ENCODE data around the gene OSBPL2. TPM values are rescaled to one million over a fixed set of nuclear protein-coding genes. Genes with fewer than 3 reads are reported as not detected.
A peak's percentile ranks its signal among the peaks of the same experiment; 100 is the strongest.

Gene OSBPL2
- 10 to 100 TPM; 27.1 TPM for total RNA-seq

DNA sequence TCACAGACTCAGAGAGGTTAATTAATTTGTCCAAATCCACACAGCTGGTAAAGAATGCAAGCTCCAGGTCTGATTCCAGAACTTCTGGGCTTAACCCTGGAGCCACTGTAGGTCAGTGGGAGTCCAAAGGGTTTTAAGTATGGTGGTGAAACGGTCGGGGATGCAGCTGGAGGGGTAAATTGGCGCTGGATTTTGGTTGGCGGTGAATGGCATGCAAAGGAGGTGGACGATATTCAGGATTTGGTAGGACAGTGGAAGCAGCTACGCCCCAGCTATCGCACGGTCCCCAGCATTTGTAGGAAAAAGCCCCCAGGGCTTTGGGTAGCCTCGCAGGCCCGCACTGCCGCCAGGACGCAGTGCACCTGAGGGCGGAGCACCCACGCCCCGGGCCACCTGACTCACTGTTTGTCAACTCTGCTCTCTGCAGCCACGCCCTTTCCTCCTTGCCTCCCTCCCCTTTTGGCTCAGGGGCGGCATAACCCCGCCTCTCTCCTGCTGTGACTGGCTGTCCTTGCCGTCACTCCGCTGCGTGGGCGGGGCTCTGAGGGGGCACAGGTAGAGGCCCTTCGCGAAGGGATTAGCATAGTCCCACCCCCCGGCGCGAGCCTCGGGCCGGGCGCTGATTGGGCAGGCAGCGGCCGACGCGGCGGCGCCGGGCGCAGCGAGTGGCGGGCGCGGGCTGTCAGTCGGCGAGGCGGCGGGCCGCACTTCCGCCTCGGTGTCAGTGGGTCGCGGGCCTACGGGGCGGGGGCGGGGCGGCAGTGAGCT, at the start of gene OSBPL2:
Gene OSBPL2 (plus strand): TSS at position 721 of the 768 bp plus-strand sequence. CDS start 17,664 bp downstream, outside the sequence.
- Mint-ChIP-seq H3K4me3 (peak within 1 kb of the TSS; percentile 74), H3K4me1 (peaks cover 30% of the 10 kb centered on the region), H3K27ac (peak within 1 kb of the TSS; percentile 88), H3K36me3 (no peaks in the 10 kb centered on the region), H3K9me3 (ENCODE audit: low read depth) (no peaks in the 10 kb centered on the region), H3K27me3 (no peaks in the 10 kb centered on the region)
- peak; percentile 99 for ATAC-seq
- peak; percentile 100 for DNase-seq
- CTCF ChIA-PET = no interaction called here

DNA sequence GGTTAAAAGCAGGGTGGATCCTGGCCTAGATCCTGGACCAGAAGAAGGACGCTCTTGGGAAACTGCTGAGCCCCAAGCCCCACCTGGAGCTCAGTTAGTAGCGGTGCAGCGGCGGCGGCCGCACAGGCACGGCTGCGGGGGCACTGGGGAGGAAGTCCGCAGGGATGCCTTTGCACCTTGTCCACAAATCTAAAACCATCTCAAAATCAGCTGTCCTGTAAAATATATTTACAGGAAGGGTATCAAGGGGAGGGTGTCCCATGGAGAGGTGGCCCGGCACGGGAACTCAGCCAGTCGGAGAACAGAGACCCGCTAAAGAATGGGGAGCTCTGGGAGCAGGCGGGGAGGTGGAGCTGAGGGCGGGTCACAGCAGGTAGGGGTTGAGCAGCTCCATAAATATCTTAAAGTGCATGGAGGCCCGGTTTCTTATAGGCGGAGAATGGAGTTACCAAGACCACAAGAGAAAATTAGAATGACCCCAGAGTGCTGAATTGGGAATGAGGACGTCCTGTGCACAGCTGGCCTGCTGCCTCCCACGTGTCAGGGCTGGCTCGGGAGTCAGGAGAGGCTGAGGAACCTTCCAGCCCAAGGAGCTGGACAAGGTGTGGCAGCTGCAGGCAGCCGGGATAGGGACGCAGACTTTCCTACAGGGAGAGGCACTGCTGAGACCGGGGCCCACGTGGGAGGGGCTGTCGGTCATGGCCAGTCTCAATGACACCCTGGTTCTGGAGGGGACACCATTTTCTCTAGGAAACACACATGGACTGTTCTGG, 47.5 kb upstream of the OSBPL2 start:
- H3K9me3 Mint-ChIP-seq (ENCODE audit: low read depth) = no peaks in the 10 kb centered on the region
- H3K4me1 Mint-ChIP-seq = peaks cover 10% of the 10 kb centered on the region
- no peak overlapping the region for H3K4me3 Mint-ChIP-seq
- CTCF ChIA-PET = no interaction called here
- H3K27ac Mint-ChIP-seq = no peak overlapping the region
- no peak for ATAC-seq
- no peaks in the 10 kb centered on the region for H3K27me3 Mint-ChIP-seq
- H3K36me3 Mint-ChIP-seq = peaks cover 7% of the 10 kb centered on the region
- DNase-seq = no peak

DNA sequence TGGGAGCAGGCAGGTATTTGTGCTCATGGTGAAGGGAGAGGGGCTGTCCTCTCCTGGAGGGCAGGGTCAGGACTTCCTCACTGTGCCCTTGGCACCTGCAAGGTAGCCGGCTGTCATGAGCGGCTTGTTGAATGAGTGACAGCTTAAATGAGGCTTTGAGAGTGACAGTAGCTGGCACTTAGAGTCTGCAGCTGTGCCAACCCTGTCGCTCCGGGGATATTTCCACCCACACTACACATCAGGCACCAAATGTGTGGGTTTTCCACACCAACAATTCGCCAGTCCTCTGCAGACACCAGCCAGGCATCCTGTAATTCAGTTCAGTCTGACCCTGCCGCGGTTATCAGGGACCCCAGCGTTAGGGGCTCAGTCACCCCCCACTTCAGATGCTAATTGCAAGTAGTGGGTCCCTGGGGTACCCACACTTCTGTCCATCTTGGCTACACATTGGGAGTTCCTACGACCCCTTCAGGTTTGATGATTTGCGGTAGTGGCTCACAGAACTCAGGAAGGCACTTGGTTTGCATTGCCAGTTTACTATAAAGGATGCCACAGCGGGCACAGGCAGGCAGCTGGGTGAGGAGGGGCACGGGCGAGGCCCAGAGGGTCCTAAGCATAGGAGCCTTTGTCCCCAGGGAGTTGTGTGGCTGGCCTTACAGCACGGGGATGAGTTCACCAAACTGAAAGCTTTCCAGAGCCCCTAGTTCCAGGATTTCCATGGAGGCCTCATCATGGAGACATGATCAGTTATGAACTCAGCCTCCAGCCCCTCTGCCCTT, 46.4 kb upstream of the OSBPL2 start:
- CTCF ChIA-PET = no interaction called here
- Mint-ChIP-seq H3K27me3 (no peaks in the 10 kb centered on the region), H3K27ac (no peak overlapping the region), H3K9me3 (ENCODE audit: low read depth) (no peaks in the 10 kb centered on the region), H3K4me1 (peaks cover 7% of the 10 kb centered on the region), H3K36me3 (peaks cover 7% of the 10 kb centered on the region), H3K4me3 (no peak overlapping the region)
- ATAC-seq (no peak), DNase-seq (no peak)

DNA sequence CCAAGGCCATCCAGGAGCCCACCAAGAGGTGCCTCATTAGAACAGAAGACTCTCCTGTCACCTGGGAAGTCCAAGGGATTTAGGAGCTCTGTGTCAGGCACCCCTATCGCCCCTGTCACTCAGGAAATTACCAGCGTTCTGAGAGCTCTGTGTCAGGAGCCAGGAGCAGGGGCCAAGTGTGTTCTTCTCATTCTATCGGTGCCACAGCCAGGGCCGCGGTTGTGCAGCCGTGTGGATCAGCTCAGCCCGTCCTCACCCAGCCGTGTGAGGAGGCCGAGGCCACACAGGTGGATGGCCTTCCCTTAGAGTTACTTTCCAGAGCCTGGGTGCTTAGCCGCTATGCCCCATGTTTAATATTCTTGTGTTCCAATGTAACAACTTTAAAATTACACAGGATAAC, 45.7 kb upstream of the OSBPL2 start:
- no peak for DNase-seq
- Mint-ChIP-seq H3K27ac (no peak overlapping the region), H3K36me3 (peaks cover 8% of the 10 kb centered on the region), H3K4me3 (no peak overlapping the region), H3K4me1 (peaks cover 3% of the 10 kb centered on the region), H3K9me3 (ENCODE audit: low read depth) (no peaks in the 10 kb centered on the region), H3K27me3 (no peaks in the 10 kb centered on the region)
- ATAC-seq = no peak
- CTCF ChIA-PET = no interaction called here

DNA sequence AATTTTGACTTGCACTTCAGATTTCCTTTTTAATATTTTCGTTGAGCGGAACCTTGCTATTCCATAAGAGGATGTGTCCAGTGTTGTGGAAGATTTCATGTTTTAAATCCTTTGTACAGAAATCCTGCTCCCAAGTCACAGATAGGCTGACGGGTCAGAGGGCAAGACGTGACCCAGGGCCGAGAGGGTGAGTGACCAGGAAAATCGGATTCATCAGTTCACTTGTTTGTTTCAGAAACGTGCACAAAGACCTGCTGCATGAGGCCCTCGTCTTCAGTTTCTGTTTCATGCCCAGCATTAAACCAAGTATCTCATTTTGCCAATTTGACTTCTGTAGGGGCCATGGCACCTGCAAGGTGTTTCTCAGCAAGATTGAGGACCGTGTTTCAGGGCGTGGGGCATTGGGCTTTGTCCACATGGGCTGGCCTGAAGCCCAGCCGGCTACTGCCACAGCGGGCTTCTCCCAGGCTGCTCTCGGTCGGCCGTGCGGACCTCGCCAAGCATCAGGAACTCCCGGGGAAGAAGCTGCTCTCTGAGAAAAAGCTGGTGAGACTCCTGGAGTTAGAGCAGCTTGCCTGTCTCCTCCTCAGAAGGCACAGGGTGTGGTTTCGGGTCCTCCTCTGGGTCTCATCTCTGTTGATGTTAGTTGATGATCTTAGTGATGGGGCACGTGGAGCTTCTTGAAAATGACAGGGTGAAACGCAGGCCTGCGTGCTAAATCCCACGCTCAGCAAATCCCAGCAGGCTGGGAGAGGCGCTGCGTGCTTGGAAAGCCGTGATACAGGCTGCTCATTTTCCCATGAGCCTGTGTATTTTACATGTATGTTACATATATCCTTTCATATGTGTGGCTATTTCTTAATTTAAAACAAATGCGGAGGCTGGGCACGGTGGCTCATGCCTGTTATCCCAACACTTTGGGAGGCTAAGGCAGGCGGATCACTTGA, 45.0 kb upstream of the OSBPL2 start:
- no peak overlapping the region for H3K4me3 Mint-ChIP-seq
- H3K9me3 Mint-ChIP-seq (ENCODE audit: low read depth) = no peaks in the 10 kb centered on the region
- no peak for DNase-seq
- H3K27me3 Mint-ChIP-seq = no peaks in the 10 kb centered on the region
- CTCF ChIA-PET = no interaction called here
- peaks cover 10% of the 10 kb centered on the region for H3K36me3 Mint-ChIP-seq
- no peak for ATAC-seq
- peaks cover 2% of the 10 kb centered on the region for H3K4me1 Mint-ChIP-seq
- no peak overlapping the region for H3K27ac Mint-ChIP-seq

DNA sequence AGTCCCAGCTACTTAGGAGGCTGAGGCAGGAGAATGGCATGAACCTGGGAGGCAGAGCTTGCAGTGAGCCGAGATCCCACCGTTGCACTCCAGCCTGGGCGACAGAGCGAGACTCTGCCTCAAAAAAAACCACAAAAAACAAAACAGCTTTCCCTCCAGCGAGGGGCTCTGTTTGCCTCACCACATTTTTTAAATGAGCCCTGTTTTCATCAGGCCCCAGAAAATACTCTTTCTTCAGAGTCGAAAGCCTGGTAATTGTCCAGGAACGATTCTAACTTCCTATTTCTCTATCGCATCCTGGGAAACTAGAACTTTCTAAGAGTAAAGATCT, 43.3 kb upstream of the OSBPL2 start:
- CTCF ChIA-PET = no interaction called here
- Mint-ChIP-seq H3K4me1 (peaks cover 2% of the 10 kb centered on the region), H3K4me3 (no peak overlapping the region), H3K9me3 (ENCODE audit: low read depth) (no peaks in the 10 kb centered on the region), H3K36me3 (peaks cover 20% of the 10 kb centered on the region), H3K27ac (no peak overlapping the region), H3K27me3 (no peaks in the 10 kb centered on the region)
- no peak for ATAC-seq
- DNase-seq = no peak

DNA sequence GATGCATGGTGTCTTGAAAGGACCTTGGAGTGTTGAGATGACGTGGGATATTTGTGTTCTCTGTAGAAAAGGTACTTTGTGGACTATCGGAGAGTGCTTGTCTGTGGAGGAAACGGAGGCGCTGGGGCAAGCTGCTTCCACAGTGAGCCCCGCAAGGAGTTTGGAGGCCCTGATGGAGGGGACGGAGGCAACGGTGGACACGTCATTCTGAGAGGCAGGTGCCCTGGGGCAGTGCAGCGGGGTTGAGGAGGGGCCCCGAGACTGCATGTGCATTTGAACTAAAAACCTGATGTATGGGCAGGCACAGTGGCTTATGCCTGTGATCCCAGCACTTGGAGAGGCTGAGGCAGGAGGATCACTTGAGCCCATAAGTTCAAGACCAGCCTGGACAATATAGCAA, 42.6 kb upstream of the OSBPL2 start:
- CTCF ChIA-PET = no interaction called here
- ATAC-seq = no peak

DNA sequence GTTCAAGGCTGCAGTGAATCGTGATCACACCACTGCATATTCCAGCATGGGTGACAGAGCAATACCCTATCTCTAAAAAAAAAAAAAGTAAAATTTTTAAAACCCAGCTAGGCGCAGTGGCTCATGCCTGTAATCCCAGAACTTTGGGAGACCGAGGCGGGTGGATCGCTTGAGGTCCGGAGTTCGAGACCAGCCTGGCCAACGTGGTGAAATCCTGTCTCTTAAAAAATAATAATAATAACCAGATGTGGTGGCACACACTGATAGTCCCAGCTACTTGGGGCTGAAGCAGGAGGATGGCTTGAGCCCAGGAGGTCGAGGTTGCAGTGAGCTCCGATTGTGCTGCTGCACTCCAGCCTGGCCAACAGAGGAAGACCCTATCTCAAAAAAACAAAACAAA, 42.0 kb upstream of the OSBPL2 start:
- Mint-ChIP-seq H3K36me3 (peaks cover 28% of the 10 kb centered on the region), H3K27me3 (no peaks in the 10 kb centered on the region), H3K27ac (no peak overlapping the region), H3K9me3 (ENCODE audit: low read depth) (no peaks in the 10 kb centered on the region), H3K4me1 (peaks cover 2% of the 10 kb centered on the region), H3K4me3 (no peak overlapping the region)
- CTCF ChIA-PET = no interaction called here
- no peak for ATAC-seq
- no peak for DNase-seq

More for the DNA sequence above, 42.6 kb upstream of the OSBPL2 start:
- Mint-ChIP-seq H3K4me3 (no peak overlapping the region), H3K36me3 (peaks cover 25% of the 10 kb centered on the region), H3K27me3 (no peaks in the 10 kb centered on the region), H3K27ac (no peak overlapping the region), H3K9me3 (ENCODE audit: low read depth) (no peaks in the 10 kb centered on the region), H3K4me1 (peaks cover 2% of the 10 kb centered on the region)
- no peak for DNase-seq

DNA sequence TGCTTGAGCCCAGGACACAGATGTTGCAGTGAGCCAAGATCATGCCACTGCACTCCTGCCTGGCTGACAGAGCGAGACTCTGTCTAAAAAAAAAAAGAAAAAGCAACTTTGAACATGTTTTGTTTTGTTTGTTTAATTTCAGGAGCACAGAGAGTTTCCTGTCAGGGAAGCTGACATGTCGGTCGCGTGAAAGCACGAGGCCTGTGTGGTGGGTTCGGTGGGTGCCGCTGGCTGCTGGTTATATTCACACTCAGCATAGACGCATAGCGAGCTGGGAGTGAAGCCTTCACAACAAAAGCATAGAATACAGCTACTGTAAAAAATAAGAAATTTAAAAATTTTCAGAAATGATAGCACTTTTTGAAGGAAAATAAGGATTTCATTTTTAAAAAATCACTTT, 41.0 kb upstream of the OSBPL2 start:
- Mint-ChIP-seq H3K9me3 (ENCODE audit: low read depth) (no peaks in the 10 kb centered on the region), H3K27ac (no peak overlapping the region), H3K27me3 (no peaks in the 10 kb centered on the region), H3K4me3 (no peak overlapping the region), H3K4me1 (peaks cover 2% of the 10 kb centered on the region), H3K36me3 (peaks cover 28% of the 10 kb centered on the region)
- CTCF ChIA-PET = no interaction called here
- no peak for ATAC-seq
- DNase-seq = no peak

DNA sequence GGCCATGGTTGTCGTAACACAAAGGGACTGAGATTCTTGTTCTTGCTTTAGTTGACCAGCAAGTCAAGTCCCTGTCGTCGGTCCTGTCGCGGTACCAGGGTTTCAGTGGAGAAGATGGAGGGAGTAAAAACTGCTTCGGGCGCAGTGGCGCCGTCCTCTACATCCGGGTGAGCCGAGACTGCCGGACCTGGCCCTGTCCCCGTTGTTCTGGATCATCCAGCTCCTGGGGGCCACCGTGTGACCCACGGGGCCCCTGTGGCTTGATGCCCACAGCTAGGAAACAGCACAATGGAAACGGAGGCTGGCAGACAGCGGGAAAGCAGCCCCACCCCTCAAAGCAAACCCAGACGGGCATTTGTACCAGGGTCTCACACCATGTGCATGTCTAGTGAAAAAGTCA, 40.5 kb upstream of the OSBPL2 start:
- DNase-seq (no peak), ATAC-seq (no peak)
- peaks cover 28% of the 10 kb centered on the region for H3K36me3 Mint-ChIP-seq
- peaks cover 2% of the 10 kb centered on the region for H3K4me1 Mint-ChIP-seq
- no peak overlapping the region for H3K27ac Mint-ChIP-seq
- CTCF ChIA-PET = no interaction called here
- no peaks in the 10 kb centered on the region for H3K9me3 Mint-ChIP-seq (ENCODE audit: low read depth)
- no peak overlapping the region for H3K4me3 Mint-ChIP-seq
- H3K27me3 Mint-ChIP-seq = no peaks in the 10 kb centered on the region

DNA sequence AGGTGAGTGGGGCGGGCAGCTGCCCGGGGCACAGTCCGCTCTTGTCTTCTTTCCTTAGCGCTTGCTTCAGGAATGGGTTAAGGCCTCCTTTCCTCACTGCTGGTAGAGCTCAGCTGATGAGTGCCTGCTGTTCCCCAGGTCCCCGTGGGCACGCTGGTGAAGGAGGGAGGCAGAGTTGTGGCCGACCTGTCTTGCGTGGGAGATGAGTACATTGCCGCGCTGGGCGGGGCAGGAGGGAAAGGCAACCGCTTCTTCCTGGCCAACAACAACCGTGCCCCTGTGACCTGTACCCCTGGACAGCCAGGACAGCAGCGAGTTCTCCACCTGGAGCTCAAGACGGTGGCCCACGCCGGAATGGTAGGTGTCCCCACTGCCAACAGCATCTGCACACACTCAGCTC, 39.8 kb upstream of the OSBPL2 start:
- CTCF ChIA-PET = no interaction called here
- no peaks in the 10 kb centered on the region for H3K9me3 Mint-ChIP-seq (ENCODE audit: low read depth)
- H3K4me1 Mint-ChIP-seq = peaks cover 2% of the 10 kb centered on the region
- peaks cover 31% of the 10 kb centered on the region for H3K36me3 Mint-ChIP-seq
- ATAC-seq (no peak), DNase-seq (no peak)
- H3K27me3 Mint-ChIP-seq = no peaks in the 10 kb centered on the region
- no peak overlapping the region for H3K4me3 Mint-ChIP-seq
- H3K27ac Mint-ChIP-seq = no peak overlapping the region

DNA sequence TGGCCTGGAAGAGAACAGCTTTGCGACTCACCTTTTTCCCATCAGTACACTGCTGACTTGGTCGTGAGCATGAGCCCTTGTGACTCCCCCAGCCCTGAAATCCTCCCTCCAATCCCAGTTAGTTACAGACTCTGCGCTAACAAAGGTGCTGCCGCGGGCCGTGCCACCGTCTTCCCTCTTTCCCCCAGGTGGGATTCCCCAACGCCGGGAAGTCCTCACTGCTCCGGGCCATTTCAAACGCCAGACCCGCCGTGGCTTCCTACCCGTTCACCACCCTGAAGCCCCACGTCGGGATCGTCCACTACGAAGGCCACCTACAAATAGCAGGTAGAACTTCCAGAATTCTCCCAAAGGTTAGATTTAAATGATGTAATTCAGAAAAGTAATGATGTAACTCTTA, 39.4 kb upstream of the OSBPL2 start:
- CTCF ChIA-PET = no interaction called here
- ATAC-seq (no peak), DNase-seq (no peak)
- H3K4me1 Mint-ChIP-seq = peaks cover 2% of the 10 kb centered on the region
- H3K4me3 Mint-ChIP-seq = no peak overlapping the region
- H3K9me3 Mint-ChIP-seq (ENCODE audit: low read depth) = no peaks in the 10 kb centered on the region
- H3K27ac Mint-ChIP-seq = no peak overlapping the region
- peaks cover 31% of the 10 kb centered on the region for H3K36me3 Mint-ChIP-seq
- H3K27me3 Mint-ChIP-seq = no peaks in the 10 kb centered on the region
